Endometrium (tissue), 2 donors: ENCODE results near the gene DMRTC2.

Experiments
- FAIRE-seq: peaks from 2 replicates; lab custom pipeline; 2012; peaks lifted over from hg19 to GRCh38; lab: Jason Lieb, UNC
- donor health status: control.
- donor health status: control.

The DMRTC2 gene

GRCh38 chr19:41845001-41845050 is at the start of gene DMRTC2:
Gene DMRTC2, plus strand, starts transcription at chr19:41845042. Its CDS starts 2,387 bp downstream, at chr19:41847429.
- no peak for FAIRE-seq

GRCh38 chr19:41796362-41796761 is 48.5 kb upstream of the DMRTC2 start, which contains the start of gene CEACAM3:
Gene CEACAM3, plus strand, starts transcription at chr19:41796587. Its CDS starts 91 bp downstream, at chr19:41796678.
- no peak for FAIRE-seq

- FAIRE-seq = no peak
Observed at GRCh38 chr19:41796901-41797300, 47.9 kb upstream of the DMRTC2 start.

GRCh38 chr19:41799444-41800000 is 45.3 kb upstream of the DMRTC2 start:
- no peak for FAIRE-seq

- FAIRE-seq = no peak
Observed at GRCh38 chr19:41801031-41801430, 43.8 kb upstream of the DMRTC2 start.

- no peak for FAIRE-seq
Observed at GRCh38 chr19:41801792-41802211, 43.0 kb upstream of the DMRTC2 start.

GRCh38 chr19:41802770-41803169 is 42.1 kb upstream of the DMRTC2 start:
- FAIRE-seq = no peak

GRCh38 chr19:41804336-41804735 is 40.5 kb upstream of the DMRTC2 start:
- no peak for FAIRE-seq

GRCh38 chr19:41807176-41807575 is 37.7 kb upstream of the DMRTC2 start:
- FAIRE-seq = no peak

- FAIRE-seq = no peak
Observed at GRCh38 chr19:41808663-41809566, 35.9 kb upstream of the DMRTC2 start.

- no peak for FAIRE-seq
Observed at GRCh38 chr19:41810301-41810700, 34.5 kb upstream of the DMRTC2 start.

- FAIRE-seq = no peak
Observed at GRCh38 chr19:41811036-41811435, 33.8 kb upstream of the DMRTC2 start.

- no peak for FAIRE-seq
Observed at GRCh38 chr19:41811981-41812380, 32.9 kb upstream of the DMRTC2 start.

GRCh38 chr19:41813911-41814310 is 30.9 kb upstream of the DMRTC2 start:
- FAIRE-seq = no peak

GRCh38 chr19:41815301-41815700 is 29.5 kb upstream of the DMRTC2 start:
- no peak for FAIRE-seq

- FAIRE-seq = no peak
Observed at GRCh38 chr19:41816761-41817160, 28.1 kb upstream of the DMRTC2 start.

- FAIRE-seq = no peak
Observed at GRCh38 chr19:41821003-41821735, 23.7 kb upstream of the DMRTC2 start.

GRCh38 chr19:41837981-41838708 is 6.7 kb upstream of the DMRTC2 start:
- no peak for FAIRE-seq

GRCh38 chr19:41839211-41839610 is 5.6 kb upstream of the DMRTC2 start:
- FAIRE-seq = no peak

- no peak for FAIRE-seq
Observed at GRCh38 chr19:41843371-41843770, 1.5 kb upstream of the DMRTC2 start.

- no peak for FAIRE-seq
Observed at GRCh38 chr19:41844601-41845000, 241 bp upstream of the DMRTC2 start, which contains the start of gene LYPD4. Gene LYPD4, minus strand, starts transcription at chr19:41844683. Its CDS starts 5,398 bp downstream, at chr19:41839285.

- FAIRE-seq = no peak
Observed at GRCh38 chr19:41845051-41845590, 279 bp downstream of the DMRTC2 start.
